DOHH2 (cell line): Measurements from ENCODE around the gene TMEM9.
A peak's percentile ranks its signal among the peaks of the same experiment; 100 is the strongest.

Experiments used
- H3F3A ChIP-seq: fragments of 200-600 bp; sonication (generic), shearing (Covaris generic); 2 replicates; pipeline ENCODE4 v1.6.0; 2016; ENCODE audit warnings: antibody characterized with exemption, mild to moderate bottlenecking; ENCODE audit not compliant: control insufficient read depth, insufficient read depth
- H3K27ac ChIP-seq: fragments of 200-600 bp; sonication (generic); 2 replicates; pipeline ENCODE4 v1.5.1; 2014; ENCODE audit warnings: low read depth, mild to moderate bottlenecking, low read length, moderate library complexity
- H3K27me3 ChIP-seq: fragments of 200-600 bp; sonication (generic); 2 replicates; pipeline ENCODE4 v1.6.1; 2014; ENCODE audit warnings: mild to moderate bottlenecking, low read length, mixed read lengths; ENCODE audit not compliant: control insufficient read depth
- H3K36me3 ChIP-seq: fragments of 200-600 bp; sonication (generic); 2 replicates; pipeline ENCODE4 v1.6.1; 2014; ENCODE audit warnings: mild to moderate bottlenecking, low read length, moderate library complexity, mixed read lengths; ENCODE audit not compliant: control insufficient read depth
- H3K4me1 ChIP-seq: fragments of 200-600 bp; sonication (generic); 2 replicates; pipeline ENCODE4 v1.6.1; 2014; ENCODE audit warnings: mild to moderate bottlenecking, low read length, mixed read lengths; ENCODE audit not compliant: control insufficient read depth
- H3K4me2 ChIP-seq: fragments of 200-600 bp; sonication (generic); 2 replicates; pipeline ENCODE4 v1.6.0; 2014; ENCODE audit warnings: mild to moderate bottlenecking, low read length, moderate library complexity
- H3K4me3 ChIP-seq: fragments of 200-600 bp; sonication (generic); 2 replicates; pipeline ENCODE4 v1.5.1; 2014; ENCODE audit warnings: mild to moderate bottlenecking, low read length, mixed read lengths
- H3K79me2 ChIP-seq: fragments of 200-600 bp; sonication (generic); 2 replicates; pipeline ENCODE4 v1.6.1; 2014; ENCODE audit warnings: mild to moderate bottlenecking, low read length, mixed read lengths; ENCODE audit not compliant: control insufficient read depth
- H3K9me2 ChIP-seq: fragments of 200-600 bp; sonication (generic); replicated peaks from 2 replicates; pipeline ENCODE4 v1.6.1; 2014; ENCODE audit warnings: mild to moderate bottlenecking, low read length, mixed read lengths; ENCODE audit not compliant: control insufficient read depth
- H3K9me3 ChIP-seq: fragments of 200-600 bp; sonication (generic); 2 replicates; pipeline ENCODE4 v1.6.1; 2014; ENCODE audit warnings: antibody characterized with exemption, low read length, mixed read lengths; ENCODE audit not compliant: control insufficient read depth, insufficient read depth
- H4K20me1 ChIP-seq: fragments of 200-600 bp; sonication (generic); 2 replicates; pipeline ENCODE4 v1.6.0; 2014; ENCODE audit warnings: low read depth, mild to moderate bottlenecking, antibody characterized with exemption, low read length, moderate library complexity; ENCODE audit not compliant: control insufficient read depth, insufficient read depth
- CTCF ChIP-seq: fragments of 200-600 bp; sonication (generic); IDR thresholded peaks from one replicate; pipeline ENCODE4 v1.5.1; 2014; ENCODE audit warnings: antibody characterized with exemption, mild to moderate bottlenecking, low read depth, low read length; ENCODE audit not compliant: poor library complexity, severe bottlenecking
- EZH2phosphoT487 ChIP-seq: fragments of 200-600 bp; sonication (generic); IDR thresholded peaks from 2 replicates; pipeline ENCODE4 v1.6.1; 2017; ENCODE audit warnings: borderline replicate concordance, mild to moderate bottlenecking, antibody characterized with exemption, low read length, moderate library complexity, mixed read lengths

Gene TMEM9

GRCh38 chr1:201169971-201170532, 15.8 kb upstream of the TMEM9 start:
- Histone ChIP-seq H3K27ac (no peak overlapping the region), H3K4me2 (peak overlapping the region; percentile 83), H3F3A (no peaks in the 10 kb centered on the region), H3K9me3 (no peaks in the 10 kb centered on the region), H3K4me1 (peaks cover 10% of the 10 kb centered on the region; the same call in 1 of the 2 replicates), H3K36me3 (no peaks in the 10 kb centered on the region), H3K4me3 (no peak overlapping the region; the same call in 1 of the 2 replicates), H4K20me1 (no peaks in the 10 kb centered on the region), H3K9me2 (no peaks in the 10 kb centered on the region), H3K79me2 (no peaks in the 10 kb centered on the region), H3K27me3 (peaks cover 40% of the 10 kb centered on the region)
- no peak for TF ChIP-seq CTCF
- no peak for TF ChIP-seq EZH2phosphoT487

- Histone ChIP-seq H3K27me3 (peaks cover 46% of the 10 kb centered on the region), H4K20me1 (no peaks in the 10 kb centered on the region), H3K79me2 (no peaks in the 10 kb centered on the region), H3K4me2 (no peak overlapping the region), H3K9me2 (no peaks in the 10 kb centered on the region), H3K4me1 (peaks cover 10% of the 10 kb centered on the region; the same call in 1 of the 2 replicates), H3K36me3 (no peaks in the 10 kb centered on the region), H3K4me3 (no peak overlapping the region), H3K9me3 (no peaks in the 10 kb centered on the region), H3F3A (no peaks in the 10 kb centered on the region), H3K27ac (no peak overlapping the region)
- TF ChIP-seq CTCF (no peak), EZH2phosphoT487 (no peak)
Observed at GRCh38 chr1:201169203-201169602, 14.9 kb upstream of the TMEM9 start.

GRCh38 chr1:201167041-201167991, 13.0 kb upstream of the TMEM9 start:
- no peaks in the 10 kb centered on the region for H3K9me2 ChIP-seq
- no peak overlapping the region for H3K4me3 ChIP-seq
- H3K9me3 ChIP-seq: no peaks in the 10 kb centered on the region
- TF ChIP-seq CTCF (no peak), EZH2phosphoT487 (no peak)
- no peaks in the 10 kb centered on the region for H3F3A ChIP-seq
- no peaks in the 10 kb centered on the region for H3K79me2 ChIP-seq
- peaks cover 47% of the 10 kb centered on the region for H3K27me3 ChIP-seq
- no peaks in the 10 kb centered on the region for H4K20me1 ChIP-seq
- H3K4me1 ChIP-seq: peaks cover 10% of the 10 kb centered on the region; the same call in 1 of the 2 replicates
- no peak overlapping the region for H3K4me2 ChIP-seq
- no peak overlapping the region for H3K27ac ChIP-seq
- no peaks in the 10 kb centered on the region for H3K36me3 ChIP-seq
